IMR-90 (cell line): ENCODE data around the gene GALP.
"Not testable (repeated sequence)": the region's sequence is repeated elsewhere in the genome, so short reads cannot be mapped to it uniquely, and the experiment has no call there.

Source experiments
- CEBPB ChIP-seq: IDR thresholded peaks from 2 replicates; pipeline ENCODE4 v1.6.1; 2012; ENCODE audit warnings: low read depth, low read length, improper control_type of control experiment
- ELK1 ChIP-seq: fragments of 150-350 bp; IDR thresholded peaks from 2 replicates; pipeline ENCODE4 v1.6.1; 2016; ENCODE audit warnings: low read depth, mild to moderate bottlenecking, low read length, moderate library complexity, borderline replicate concordance
- FOS ChIP-seq: fragments of 150-350 bp; IDR thresholded peaks from 2 replicates; pipeline ENCODE4 v1.6.1; 2016; ENCODE audit warnings: low read depth, low read length
- MAFK ChIP-seq: IDR thresholded peaks from 2 replicates; pipeline ENCODE4 v1.6.1; 2012; ENCODE audit warnings: low read depth, low read length, improper control_type of control experiment
- MAZ ChIP-seq: IDR thresholded peaks from 2 replicates; pipeline ENCODE4 v1.6.1; 2012; ENCODE audit warnings: low read depth, mild to moderate bottlenecking, low read length, improper control_type of control experiment, moderate library complexity, borderline replicate concordance
- MXI1 ChIP-seq: IDR thresholded peaks from 2 replicates; pipeline ENCODE4 v1.6.1; 2012; ENCODE audit warnings: low read depth, mild to moderate bottlenecking, low read length, moderate library complexity, borderline replicate concordance
- NFE2L2 ChIP-seq: fragments of 150-350 bp; IDR thresholded peaks from 2 replicates; pipeline ENCODE4 v1.6.1; 2016; ENCODE audit warnings: low read depth, mild to moderate bottlenecking, low read length
- POLR2A ChIP-seq: IDR thresholded peaks from 2 replicates; pipeline ENCODE4 v1.6.1; 2012; ENCODE audit warnings: mild to moderate bottlenecking, low read depth, low read length
- RAD21 ChIP-seq: IDR thresholded peaks from 2 replicates; pipeline ENCODE4 v1.6.1; 2012; ENCODE audit warnings: low read length, improper control_type of control experiment
- RCOR1 ChIP-seq: IDR thresholded peaks from 2 replicates; pipeline ENCODE4 v1.6.1; 2012; ENCODE audit warnings: mild to moderate bottlenecking, low read length, improper control_type of control experiment; ENCODE audit not compliant: insufficient replicate concordance
- RFX5 ChIP-seq: IDR thresholded peaks from 2 replicates; pipeline ENCODE4 v1.8.0; 2012; ENCODE audit warnings: low read depth, mild to moderate bottlenecking, low read length, moderate library complexity
- SMC3 ChIP-seq: fragments of 150-350 bp; IDR thresholded peaks from 2 replicates; pipeline ENCODE4 v1.6.1; 2016; ENCODE audit warnings: low read depth, mild to moderate bottlenecking, antibody characterized with exemption, low read length, moderate library complexity
- TF ChIP-seq, protein P1 (sequence below): conservative IDR thresholded peaks from 2 replicates; pipeline ENCODE4 v1.5.1; 2012; ENCODE audit warnings: mild to moderate bottlenecking, low read depth, low read length, improper control_type of control experiment
- TF ChIP-seq, protein P2 (sequence below): fragments of 150-350 bp; IDR thresholded peaks from 2 replicates; pipeline ENCODE4 v1.6.1; 2017; ENCODE audit warnings: mild to moderate bottlenecking, antibody characterized with exemption, low read length, low read depth

DNA sequence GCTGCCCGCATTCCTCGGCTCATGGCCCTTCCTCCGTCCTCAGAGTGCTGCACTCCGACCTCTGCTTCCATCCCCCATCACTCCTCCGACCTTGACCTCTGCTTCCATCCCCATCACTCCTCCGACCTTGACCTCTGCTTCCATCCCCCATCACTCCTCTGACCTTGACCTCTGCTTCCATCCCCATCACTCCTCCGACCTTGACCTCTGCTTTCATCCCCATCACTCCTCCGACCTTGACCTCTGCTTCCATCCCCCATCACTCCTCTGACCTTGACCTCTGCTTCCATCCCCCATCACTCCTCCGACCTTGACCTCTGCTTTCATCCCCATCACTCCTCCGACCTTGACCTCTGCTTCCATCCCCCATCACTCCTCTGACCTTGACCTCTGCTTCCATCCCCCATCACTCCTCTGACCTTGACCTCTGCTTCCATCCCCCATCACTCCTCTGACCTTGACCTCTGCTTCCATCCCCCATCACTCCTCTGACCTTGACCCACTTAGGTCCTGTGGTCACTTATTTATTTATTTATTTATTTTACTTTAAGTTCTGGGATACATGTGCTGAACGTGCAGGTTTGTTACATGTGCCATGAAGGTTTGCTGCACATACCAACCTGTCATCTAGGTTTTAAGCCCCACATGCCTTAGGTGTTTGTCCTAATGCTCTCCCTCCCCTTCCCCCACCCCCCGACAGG, 26.7 kb upstream of the GALP start:
- TF ChIP-seq, protein P1, sequence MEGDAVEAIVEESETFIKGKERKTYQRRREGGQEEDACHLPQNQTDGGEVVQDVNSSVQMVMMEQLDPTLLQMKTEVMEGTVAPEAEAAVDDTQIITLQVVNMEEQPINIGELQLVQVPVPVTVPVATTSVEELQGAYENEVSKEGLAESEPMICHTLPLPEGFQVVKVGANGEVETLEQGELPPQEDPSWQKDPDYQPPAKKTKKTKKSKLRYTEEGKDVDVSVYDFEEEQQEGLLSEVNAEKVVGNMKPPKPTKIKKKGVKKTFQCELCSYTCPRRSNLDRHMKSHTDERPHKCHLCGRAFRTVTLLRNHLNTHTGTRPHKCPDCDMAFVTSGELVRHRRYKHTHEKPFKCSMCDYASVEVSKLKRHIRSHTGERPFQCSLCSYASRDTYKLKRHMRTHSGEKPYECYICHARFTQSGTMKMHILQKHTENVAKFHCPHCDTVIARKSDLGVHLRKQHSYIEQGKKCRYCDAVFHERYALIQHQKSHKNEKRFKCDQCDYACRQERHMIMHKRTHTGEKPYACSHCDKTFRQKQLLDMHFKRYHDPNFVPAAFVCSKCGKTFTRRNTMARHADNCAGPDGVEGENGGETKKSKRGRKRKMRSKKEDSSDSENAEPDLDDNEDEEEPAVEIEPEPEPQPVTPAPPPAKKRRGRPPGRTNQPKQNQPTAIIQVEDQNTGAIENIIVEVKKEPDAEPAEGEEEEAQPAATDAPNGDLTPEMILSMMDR = not testable (repeated sequence)
- not testable (repeated sequence) for TF ChIP-seq MAZ, POLR2A, CEBPB, RAD21, ELK1, NFE2L2, MAFK, MXI1, RCOR1, FOS, SMC3, RFX5
- TF ChIP-seq, protein P2, sequence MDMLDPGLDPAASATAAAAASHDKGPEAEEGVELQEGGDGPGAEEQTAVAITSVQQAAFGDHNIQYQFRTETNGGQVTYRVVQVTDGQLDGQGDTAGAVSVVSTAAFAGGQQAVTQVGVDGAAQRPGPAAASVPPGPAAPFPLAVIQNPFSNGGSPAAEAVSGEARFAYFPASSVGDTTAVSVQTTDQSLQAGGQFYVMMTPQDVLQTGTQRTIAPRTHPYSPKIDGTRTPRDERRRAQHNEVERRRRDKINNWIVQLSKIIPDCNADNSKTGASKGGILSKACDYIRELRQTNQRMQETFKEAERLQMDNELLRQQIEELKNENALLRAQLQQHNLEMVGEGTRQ = not testable (repeated sequence)
